Measurements from ENCODE around the gene ZBTB42. TPM values are rescaled to one million over a fixed set of nuclear protein-coding genes. Genes with fewer than 3 reads are reported as not detected.
A peak's percentile ranks its signal among the peaks of the same experiment; 100 is the strongest.

Gene ZBTB42
- total and polyA plus RNA-seq, 2 of the 13 experiments (the other 11 are each of a cell fraction or from before 2014, with no cell fraction given), result 2.8 to 4.2 TPM

DNA sequence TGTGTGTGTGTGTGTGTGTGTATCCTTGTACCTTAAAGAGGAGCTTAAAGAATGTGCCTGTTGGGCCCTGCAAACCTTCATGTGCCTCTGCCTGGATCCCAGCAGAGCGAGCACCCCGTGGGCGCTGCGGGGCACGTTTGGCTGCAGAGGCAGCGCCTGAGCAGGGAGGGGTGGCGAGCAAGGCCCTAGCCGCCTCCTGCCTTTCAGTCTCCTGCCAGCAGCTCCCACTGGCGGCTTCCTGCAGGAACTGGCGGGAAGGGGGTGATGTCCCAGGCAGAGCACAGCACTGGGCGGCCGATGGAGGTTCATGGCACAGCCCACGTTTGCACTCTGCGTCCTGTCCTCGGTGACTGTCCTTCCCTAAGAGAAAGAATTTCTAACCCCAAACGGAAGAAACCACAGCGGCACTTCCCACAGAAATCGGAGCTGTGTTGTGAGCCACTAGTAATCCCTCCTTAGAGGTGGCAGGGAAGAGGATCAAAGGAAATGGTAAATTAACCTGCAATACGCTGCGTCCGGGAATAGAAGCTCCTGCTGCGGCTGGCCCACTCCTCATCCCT lies 19.8 kb downstream of the ZBTB42 start (continued):
- TF ChIP-seq E2F2 (CRISPR knock-in tag; IDR thresholded peaks at IDR 0.05; ENCODE audit: borderline replicate concordance) (no peak), ZNF782 (CRISPR knock-in tag; IDR thresholded peaks at IDR 0.05; ENCODE audit: borderline replicate concordance) (peak; percentile 64; the same call in 1 of the 2 replicates), MTF2 (CRISPR knock-in tag; IDR thresholded peaks at IDR 0.05; ENCODE audit: borderline replicate concordance) (no peak), NR2C2 (CRISPR knock-in tag; IDR thresholded peaks at IDR 0.05; ENCODE audit: borderline replicate concordance) (0 out of 2 replicates have a peak, but pooled peaks have one; percentile 20), MAX (IDR thresholded peaks at IDR 0.05) (peak; percentile 81), FOXA1 (IDR thresholded peaks at IDR 0.05) (no peak), FOXA1 (CRISPR knock-in tag; IDR thresholded peaks at IDR 0.05) (0 out of 2 replicates have a peak, but pooled peaks have one; percentile 11), ZNF317 (CRISPR knock-in tag; IDR thresholded peaks at IDR 0.05) (peak; percentile 33; the same call in 1 of the 2 replicates), ZNF546 (CRISPR knock-in tag; conservative IDR thresholded peaks at IDR 0.05) (no peak), ARID4A (CRISPR knock-in tag; IDR thresholded peaks at IDR 0.05; ENCODE audit: borderline replicate concordance) (peak; percentile 51; the same call in 1 of the 2 replicates), CEBPB (IDR thresholded peaks at IDR 0.05; ENCODE audit: borderline replicate concordance, low read depth, low read length) (no peak), TBX2 (CRISPR knock-in tag; IDR thresholded peaks at IDR 0.05; ENCODE audit: borderline replicate concordance) (0 out of 2 replicates have a peak, but pooled peaks have one; percentile 55), ZNF75D (CRISPR knock-in tag; IDR thresholded peaks at IDR 0.05; ENCODE audit: borderline replicate concordance) (no peak), ZNF850 (CRISPR knock-in tag; conservative IDR thresholded peaks at IDR 0.05) (no peak), ZMYM3 (CRISPR knock-in tag; IDR thresholded peaks at IDR 0.05) (peak; percentile 29; the same call in 1 of the 2 replicates)
- TF ChIP-seq, protein P1, sequence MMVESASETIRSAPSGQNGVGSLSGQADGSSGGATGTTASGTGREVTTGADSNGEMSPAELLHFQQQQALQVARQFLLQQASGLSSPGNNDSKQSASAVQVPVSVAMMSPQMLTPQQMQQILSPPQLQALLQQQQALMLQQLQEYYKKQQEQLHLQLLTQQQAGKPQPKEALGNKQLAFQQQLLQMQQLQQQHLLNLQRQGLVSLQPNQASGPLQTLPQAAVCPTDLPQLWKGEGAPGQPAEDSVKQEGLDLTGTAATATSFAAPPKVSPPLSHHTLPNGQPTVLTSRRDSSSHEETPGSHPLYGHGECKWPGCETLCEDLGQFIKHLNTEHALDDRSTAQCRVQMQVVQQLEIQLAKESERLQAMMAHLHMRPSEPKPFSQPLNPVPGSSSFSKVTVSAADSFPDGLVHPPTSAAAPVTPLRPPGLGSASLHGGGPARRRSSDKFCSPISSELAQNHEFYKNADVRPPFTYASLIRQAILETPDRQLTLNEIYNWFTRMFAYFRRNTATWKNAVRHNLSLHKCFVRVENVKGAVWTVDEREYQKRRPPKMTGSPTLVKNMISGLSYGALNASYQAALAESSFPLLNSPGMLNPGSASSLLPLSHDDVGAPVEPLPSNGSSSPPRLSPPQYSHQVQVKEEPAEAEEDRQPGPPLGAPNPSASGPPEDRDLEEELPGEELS (CRISPR knock-in tag; IDR thresholded peaks at IDR 0.05), result 0 out of 2 replicates have a peak, but pooled peaks have one; percentile 30
- TF ChIP-seq, protein P2, sequence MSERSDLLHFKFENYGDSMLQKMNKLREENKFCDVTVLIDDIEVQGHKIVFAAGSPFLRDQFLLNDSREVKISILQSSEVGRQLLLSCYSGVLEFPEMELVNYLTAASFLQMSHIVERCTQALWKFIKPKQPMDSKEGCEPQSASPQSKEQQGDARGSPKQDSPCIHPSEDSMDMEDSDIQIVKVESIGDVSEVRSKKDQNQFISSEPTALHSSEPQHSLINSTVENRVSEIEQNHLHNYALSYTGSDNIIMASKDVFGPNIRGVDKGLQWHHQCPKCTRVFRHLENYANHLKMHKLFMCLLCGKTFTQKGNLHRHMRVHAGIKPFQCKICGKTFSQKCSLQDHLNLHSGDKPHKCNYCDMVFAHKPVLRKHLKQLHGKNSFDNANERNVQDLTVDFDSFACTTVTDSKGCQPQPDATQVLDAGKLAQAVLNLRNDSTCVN (CRISPR knock-in tag; IDR thresholded peaks at IDR 0.05; ENCODE audit: borderline replicate concordance), result peak; percentile 5; the same call in 1 of the 2 replicates

Data from HepG2 (cell line).